Measurements from ENCODE around the gene CNTNAP2.

CNTNAP2 gene

GRCh38 chr7:146424084-146424483 lies 307.5 kb downstream of the CNTNAP2 start:
- DNase-seq (ENCODE audit: low spot score) = no peak

DNA sequence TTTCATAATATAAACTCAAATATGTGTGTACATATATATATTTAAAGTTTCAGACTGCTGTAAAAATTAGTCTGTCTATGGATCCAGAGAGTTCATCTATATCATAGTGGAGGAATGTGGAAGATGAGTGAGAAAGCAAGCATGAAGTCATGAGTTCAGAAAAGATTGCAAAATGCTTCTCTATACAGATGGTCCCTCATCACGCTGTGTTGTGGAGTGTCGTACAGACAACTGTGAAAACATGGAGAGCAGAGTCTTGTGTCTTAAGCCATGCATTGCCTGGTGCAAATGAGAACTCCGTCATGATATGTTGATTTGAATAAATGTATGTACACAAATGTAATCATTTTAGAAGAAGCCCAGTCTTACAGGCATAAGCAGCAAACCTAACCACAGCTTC lies 316.9 kb downstream of the CNTNAP2 start:
- DNase-seq (ENCODE audit: low spot score) = no peak

DNA sequence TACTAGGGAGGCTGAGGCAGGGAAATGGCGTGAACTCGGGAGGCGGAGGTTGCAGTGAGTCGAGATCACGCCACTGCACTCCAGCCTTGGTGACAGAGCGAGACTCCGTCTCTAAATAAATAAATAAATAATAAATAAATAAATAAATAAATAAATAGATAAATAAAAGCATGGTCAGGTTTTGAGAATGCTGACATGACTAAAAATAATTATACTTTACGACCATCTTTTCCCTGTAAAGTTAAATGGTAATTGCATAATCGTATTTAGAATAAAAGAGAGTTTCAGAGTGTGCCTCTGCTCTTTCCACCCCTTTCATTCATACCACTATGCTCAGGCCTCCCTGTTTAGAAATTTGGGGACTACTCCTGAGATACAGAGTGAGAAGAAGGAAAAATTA lies 326.5 kb downstream of the CNTNAP2 start:
- DNase-seq (ENCODE audit: low spot score) = no peak

GRCh38 chr7:146449625-146450024 lies 333.0 kb downstream of the CNTNAP2 start:
- DNase-seq (ENCODE audit: low spot score) = no peak

DNA sequence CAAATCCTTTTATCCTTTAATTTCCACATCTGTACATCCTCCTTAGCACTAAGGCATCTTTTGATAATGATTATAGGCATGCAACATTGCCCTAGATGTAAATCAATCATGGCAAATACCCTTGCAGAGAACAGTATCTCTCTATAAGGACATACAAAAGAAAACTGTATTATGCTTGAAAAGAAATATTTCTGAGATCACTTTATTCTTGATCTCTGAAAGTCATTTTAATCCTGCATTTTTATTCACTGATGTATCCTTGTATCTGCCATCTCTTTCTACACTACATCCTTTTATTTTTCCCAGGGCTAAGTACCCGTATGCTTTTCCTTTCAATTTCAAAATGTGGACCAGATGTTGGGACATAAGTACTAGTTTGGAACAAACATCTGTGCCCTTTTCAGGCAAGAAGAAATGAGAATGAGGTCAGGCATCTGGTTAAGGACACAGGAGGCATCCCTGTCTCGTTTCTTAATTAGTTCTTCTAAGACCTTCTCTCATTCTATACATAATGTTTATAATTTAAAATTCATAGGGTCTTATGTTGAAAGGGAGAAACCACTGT lies 338.6 kb downstream of the CNTNAP2 start:
- no peak for DNase-seq (ENCODE audit: low spot score)

DNA sequence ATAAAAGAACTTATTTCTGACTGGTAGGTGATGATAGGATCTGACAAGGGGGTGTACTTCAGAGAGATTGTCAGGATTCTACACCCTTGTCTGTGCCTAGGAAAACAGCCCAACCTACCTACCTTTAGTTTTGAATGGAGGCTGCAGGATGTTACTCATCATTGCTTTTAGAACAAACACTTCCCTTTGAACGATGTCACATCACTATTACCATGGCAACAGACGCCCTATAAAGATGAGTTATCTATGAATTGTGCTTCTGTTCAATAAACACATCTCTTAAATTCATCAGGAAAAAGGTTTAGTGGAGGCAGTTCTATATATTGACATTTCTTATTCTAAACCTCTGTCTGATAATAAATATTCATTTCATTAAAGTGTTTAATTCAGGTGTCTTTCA lies 362.4 kb downstream of the CNTNAP2 start:
- no peak for DNase-seq (ENCODE audit: low spot score)

GRCh38 chr7:146486519-146486918 lies 369.9 kb downstream of the CNTNAP2 start:
- DNase-seq (ENCODE audit: low spot score) = no peak

DNA sequence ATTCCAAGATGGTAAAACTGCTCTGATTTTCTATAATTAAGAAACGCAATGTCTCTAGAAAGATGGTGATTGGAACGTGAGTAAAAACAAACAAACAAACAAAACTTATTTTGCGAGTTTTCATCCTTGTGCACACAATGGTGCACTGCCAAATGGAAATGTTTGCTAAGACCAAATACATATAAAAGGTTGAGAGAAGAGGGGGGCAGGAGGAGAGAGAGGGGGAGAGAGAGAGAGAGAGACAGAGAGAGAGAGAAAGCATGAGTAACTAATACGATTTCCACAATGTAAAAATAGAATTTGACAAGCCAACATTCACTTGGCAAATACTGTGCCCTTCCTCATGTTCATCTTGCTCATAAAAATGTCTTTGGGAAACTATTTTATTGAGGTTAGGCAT lies 375.4 kb downstream of the CNTNAP2 start:
- no peak for DNase-seq (ENCODE audit: low spot score)

DNA sequence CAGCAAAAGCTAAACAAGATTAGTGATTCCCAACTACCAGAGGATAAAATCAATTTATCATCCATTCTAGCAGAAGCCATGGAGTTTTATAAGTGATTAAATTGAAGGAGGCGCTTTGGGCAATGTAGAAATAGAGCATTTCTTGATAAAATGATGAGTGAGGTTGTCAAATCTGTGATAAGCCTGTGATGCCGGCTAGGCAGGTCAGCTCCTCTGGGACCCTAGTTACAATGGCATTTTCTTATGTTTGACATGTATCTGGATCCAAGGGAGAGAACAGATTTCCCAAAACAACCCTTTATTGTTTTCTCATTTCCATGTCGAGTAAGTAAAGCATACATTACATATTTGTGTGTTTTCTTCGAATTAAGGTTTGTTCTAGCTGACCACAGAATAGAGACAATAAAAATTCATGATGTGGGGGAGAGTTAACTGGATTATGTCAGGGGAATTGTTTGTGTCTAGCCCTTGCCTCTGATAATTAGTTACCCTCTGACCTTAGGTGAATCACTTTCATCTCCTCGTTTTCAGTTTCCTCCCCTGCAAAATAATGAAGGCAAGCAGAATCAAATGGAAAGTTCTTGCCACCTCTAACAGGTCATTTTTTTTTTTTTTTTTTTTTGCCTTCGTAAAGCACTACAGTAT lies 378.5 kb downstream of the CNTNAP2 start:
- DNase-seq (ENCODE audit: low spot score) = no peak

GRCh38 chr7:146496657-146497056 lies 380.1 kb downstream of the CNTNAP2 start:
- DNase-seq (ENCODE audit: low spot score) = no peak

DNA sequence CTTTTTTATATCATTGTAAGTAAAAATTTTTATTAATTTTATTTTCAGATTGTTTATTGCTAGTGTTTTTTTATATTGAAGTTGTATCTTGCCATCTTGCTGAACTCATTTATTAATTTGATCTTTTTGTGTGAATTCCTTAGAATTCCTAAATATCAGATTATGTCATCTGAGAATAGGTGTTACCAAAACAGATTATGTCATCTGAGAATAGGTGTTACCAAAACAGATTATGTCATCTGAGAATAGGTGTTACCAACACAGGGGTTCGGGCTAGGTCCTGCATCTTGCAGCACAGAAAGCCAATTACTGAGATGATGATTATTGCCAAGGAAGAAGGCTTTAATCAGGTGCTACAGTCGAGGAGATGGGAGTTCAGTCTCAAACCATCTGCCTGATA lies 383.4 kb downstream of the CNTNAP2 start:
- DNase-seq (ENCODE audit: low spot score) = no peak

DNA sequence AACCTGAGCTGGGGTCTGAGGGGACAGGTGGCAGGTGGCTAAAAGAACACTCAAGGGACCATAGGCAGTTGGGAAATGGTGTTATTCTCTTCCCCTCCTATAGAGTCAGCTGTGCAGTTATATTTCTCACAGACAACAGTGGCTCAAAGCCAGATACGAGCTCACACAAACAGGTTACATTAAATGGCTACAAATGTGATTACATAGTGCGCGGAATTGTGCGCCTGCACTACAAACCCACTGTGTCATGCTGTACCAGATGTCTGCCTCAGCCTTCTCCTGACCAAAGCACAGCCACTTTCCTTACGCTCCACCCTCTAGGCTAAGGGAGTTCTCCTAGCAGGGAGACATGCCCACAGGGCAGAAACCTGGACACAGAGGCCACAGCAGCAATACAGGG lies 387.2 kb downstream of the CNTNAP2 start:
- no peak for DNase-seq (ENCODE audit: low spot score)

- no peak for DNase-seq (ENCODE audit: low spot score)
These were observed 393.6 kb downstream of the CNTNAP2 start for GRCh38 chr7:146510088-146510680.

DNA sequence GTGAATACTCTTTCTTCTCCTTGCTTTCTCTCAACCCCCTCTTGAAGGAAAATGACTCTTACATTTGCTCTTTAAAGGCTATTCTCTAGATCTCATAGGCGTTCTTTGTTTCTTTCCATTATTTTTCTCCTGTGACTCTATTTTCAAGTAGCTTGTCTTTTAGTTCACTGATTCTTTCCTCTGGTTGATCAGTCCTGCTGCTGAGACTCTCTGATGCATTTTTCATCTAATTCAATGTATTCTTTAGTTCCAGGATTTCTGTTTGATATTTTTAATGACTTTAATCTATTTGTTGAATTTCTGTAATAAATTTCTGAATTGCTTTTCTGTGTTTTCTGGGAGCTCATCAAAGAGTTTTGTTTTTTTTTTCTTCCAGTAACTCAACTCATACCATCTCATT lies 397.7 kb downstream of the CNTNAP2 start:
- DNase-seq (ENCODE audit: low spot score) = no peak

DNA sequence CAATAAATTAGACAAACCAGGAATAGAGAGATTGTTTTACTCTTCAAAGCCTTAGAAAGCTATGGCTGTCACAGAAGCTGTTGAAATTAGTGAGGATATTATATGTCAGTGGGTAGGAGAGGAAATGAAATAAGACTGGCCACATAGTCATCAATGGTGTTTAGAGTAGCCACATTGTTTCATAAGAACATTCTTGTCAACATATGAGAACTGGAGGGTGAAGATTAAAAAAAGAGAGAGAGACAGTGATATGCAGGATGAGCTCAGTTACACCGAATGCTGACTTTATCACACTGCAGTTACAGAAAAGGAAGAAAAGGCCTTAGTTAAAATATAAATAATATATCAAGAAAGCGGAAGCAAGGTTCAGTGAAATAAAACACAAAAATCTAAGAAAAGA lies 412.0 kb downstream of the CNTNAP2 start:
- no peak for DNase-seq (ENCODE audit: low spot score)

DNA sequence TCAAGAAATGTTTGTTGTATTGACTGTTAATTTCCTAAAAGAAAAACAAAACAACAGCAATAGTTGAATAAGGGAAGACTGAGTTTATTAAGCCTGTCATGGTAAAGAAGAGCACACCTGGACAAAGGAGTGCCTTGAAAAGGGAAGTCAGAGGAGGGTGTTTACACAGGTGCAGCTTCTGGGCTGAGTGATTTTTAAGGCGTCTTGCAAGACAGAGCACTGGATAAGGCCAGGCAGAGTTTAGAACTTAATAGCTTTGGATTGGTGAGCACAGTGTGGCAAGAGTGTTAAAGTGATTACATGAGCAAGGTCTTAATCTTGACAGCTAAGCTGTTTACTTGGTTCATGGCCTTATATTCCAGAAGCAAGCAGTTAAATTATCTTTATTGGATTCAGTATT lies 423.2 kb downstream of the CNTNAP2 start:
- no peak for DNase-seq (ENCODE audit: low spot score)

DNA sequence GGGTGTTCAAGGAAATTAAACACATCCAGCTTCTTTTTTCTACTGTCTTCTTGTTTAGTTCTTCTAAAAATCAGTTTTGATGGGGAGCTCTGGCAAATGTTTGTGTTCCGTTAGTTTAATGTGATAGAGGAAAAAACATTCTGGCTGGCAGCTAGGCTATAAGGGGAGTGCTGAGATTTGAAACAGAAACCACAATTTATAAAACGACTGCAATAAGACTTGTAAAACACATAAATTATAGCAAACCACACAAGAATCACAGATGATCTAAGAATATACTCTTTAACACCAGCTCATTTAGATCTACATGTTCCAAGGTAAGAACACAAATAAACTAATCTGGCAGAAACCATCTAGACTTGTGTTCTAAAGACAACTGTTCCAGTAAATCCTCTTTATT lies 425.5 kb downstream of the CNTNAP2 start:
- DNase-seq (ENCODE audit: low spot score) = no peak

DNA sequence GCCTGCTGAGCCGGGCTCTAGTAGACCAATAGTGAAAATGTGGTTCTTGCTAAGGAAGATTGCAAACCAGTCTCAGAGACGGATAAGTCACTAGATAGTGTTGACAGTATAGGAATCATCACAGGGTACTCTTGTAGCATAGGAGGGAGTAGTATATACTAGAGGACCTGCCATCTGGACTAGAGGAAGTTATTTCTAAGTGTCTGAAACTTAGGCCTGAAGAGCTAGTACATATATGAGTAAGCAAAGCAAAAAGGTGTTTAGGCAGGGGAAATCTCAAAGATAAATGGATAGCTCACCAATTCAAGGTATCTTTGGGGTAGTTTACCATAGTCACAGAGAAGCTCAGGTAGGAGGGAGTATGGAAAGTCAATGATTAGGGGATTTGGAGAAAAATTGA lies 428.1 kb downstream of the CNTNAP2 start:
- no peak for DNase-seq (ENCODE audit: low spot score)

GRCh38 chr7:146548816-146549215 lies 432.2 kb downstream of the CNTNAP2 start:
- no peak for DNase-seq (ENCODE audit: low spot score)

- no peak for DNase-seq (ENCODE audit: low spot score)
These were observed 438.0 kb downstream of the CNTNAP2 start for GRCh38 chr7:146554556-146554955.

DNA sequence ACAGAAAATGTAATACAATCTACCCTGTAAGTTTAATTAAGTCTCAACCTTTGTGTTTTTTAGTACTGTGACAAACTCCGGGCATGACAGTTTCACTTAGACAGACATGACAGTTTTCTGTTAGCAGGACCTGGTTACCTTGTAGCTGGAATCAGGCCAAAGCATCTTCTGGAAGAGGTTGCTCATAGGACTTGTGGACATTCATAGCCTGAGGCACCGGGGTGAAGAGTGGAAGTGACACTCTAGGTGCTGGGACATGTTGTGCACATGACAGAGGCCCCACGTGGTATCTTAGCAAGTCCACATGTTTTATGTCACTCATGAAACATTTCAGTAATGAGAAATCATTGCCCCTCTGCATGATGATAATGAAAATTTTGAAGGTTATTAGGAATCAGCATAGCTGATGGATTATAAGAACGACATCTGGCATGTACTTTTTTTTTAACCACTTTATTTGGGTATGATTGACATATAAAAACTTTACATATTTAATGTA lies 441.4 kb downstream of the CNTNAP2 start:
- no peak for DNase-seq (ENCODE audit: low spot score)

DNA sequence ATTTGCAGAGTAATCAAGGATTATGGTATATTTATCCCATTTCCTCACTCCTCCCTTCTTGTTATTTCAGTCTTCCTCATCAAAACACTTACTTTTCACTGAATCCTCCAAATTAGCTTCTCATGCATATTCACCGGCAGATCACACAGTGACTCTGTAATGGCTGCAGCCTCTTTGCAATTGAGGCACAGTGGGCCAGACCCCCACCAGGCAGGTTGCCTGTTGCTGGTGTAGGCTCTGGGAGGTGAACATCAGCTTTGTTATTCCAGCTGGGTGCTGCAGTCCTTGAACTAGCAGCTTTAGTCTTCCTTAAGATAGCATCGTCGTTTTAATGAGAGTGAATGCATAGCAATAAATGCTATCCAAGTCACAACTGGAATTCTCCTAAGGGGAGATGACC lies 449.3 kb downstream of the CNTNAP2 start:
- DNase-seq (ENCODE audit: low spot score) = no peak

DNA sequence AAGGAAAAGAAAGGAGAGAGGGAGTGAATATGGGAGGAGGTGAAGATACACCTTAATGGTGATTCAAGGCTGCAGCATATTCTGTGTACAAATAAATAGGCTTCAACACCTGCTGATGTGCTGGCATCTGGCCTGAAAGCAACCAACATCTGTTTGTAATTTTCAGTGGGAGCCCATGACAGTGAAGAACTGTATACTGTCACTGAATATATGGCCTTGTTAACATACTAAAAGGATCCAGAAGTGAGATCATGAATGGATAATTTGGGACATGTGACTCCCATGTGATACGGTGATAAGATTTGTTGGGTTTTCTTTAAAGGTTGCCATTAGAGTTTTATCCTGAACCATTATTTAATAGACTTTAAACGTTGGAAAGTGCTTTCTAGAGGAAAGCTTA lies 459.3 kb downstream of the CNTNAP2 start:
- no peak for DNase-seq (ENCODE audit: low spot score)

DNA sequence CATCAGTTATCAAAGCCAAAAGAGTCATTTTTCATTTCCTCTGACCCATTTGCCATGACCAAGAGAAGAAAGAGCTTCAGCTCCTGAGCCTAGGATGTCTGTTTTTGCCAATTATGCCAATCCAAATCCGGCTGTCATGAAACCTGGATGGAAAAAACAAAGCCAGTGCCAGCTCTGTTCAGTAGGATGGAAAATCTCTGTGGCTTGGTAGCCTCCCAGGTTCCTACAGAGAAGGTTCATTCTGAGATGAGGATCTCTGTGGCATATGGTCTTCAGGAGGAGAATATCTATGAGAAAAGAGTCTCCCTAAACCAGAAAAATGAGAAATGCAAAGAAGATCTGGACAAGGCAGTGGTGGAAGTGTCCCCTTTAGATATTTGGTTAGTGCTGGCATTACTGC lies 475.4 kb downstream of the CNTNAP2 start:
- no peak for DNase-seq (ENCODE audit: low spot score)

All from LoVo (cell line).